SH-SY5Y (cell line): ENCODE results near the gene CTCFL.

Source experiments
- GATA2 ChIP-seq: IDR thresholded peaks from 2 replicates; pipeline ENCODE4 v1.6.1; 2011; ENCODE audit warnings: mild to moderate bottlenecking, low read depth, low read length
- GATA3 ChIP-seq: IDR thresholded peaks from 2 replicates; pipeline ENCODE4 v1.6.1; 2011; ENCODE audit warnings: low read depth, mild to moderate bottlenecking, low read length, moderate library complexity

DNA sequence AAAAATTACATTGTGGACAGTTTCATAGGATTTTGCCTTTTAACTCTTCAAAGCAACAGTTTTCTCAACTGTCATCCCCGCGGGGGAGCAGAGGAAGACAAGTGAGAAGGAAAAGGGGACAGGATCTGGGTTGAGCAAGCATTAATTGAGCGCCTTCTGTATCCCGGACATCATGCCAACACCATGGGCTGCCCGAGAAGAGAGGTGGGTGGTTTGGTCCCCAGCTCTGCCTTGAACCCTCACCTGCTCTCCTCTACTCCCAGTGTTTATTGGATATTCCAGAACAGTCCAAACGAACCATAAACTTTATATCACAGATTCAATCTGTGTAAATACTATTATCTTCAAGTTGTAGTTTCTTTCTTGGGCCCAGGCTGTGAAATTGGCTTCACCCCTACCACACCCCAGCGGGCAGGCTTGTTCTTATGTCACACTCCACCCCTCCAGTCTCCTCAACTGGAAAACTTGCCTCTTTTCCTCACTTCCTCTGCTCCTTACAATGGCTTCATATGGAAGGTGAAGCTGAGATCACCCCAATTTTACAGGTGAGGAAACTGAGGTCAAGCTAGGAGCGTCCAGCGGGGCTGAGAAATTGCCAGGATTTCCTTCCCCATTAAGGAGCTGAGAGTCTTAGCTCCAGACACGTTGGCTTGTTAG lies 42.0 kb upstream of the CTCFL start:
- TF ChIP-seq GATA3 (no peak), GATA2 (no peak)
